GM18951 (cell line): ENCODE results near the gene TIFAB.
A peak's percentile ranks its signal among the peaks of the same experiment; 100 is the strongest.

Experiments used
- POLR2A ChIP-seq: IDR thresholded peaks from 4 replicates; pipeline ENCODE4 v1.6.1; 2011; ENCODE audit warnings: mild to moderate bottlenecking; ENCODE audit not compliant: insufficient read length, insufficient read depth; ENCODE audit errors: extremely low read depth
- in situ Hi-C: fragments of 300-500 bp; cut with MboI; formaldehyde crosslinking; loops from one replicate; pipeline ENCODE4 v1.12.0; 2022; ENCODE audit warnings: low sequenced_read_pairs, mixed read lengths, inconsistent platforms; ENCODE audit not compliant: unreplicated experiment

Gene TIFAB

DNA sequence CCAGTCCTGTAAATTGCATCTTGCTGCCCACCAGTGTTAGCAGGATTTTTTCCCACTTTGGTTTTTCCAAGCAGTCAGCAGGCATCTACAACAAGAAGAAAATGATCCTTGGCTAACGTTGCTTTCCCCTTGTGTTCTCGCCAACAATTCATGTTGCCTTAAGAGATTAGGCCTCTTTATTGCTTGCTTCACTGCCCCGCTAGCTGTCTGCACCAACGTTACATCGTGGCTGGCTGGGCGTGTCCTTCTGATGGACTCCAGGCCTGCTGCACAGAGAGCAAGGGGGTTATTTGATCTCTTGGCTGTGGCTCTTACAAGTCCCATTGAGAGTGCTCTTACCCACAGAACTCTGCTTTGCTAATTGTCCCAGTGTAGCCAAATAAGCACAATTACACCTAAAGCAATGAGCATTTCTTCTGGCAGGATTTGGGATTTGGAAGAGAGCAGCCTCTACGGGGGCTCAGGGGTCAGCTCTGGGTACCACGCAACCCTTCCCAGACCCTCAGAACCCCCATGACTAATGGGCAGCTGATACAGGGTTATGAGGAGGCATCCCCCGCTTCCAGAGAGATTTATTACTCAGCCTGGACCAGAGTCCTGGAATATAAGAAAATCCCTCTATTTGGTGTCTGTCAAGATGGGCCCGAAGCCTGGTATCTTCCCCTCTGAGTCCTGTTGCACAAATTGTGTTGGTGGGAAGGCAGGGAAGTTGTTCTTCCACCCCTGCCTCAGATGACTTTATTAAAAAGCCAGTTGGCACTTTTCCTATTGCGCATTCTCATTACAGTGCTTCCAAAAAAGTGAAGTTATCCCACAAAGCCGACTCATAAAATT is 22.6 kb downstream of the TIFAB start:
- TF ChIP-seq POLR2A = no peak
- in situ Hi-C loops = no loop called here

GRCh38 chr5:135428586-135428985 is 23.6 kb downstream of the TIFAB start:
- in situ Hi-C loops = no loop called here
- no peak for TF ChIP-seq POLR2A

GRCh38 chr5:135426102-135427082 is 25.8 kb downstream of the TIFAB start:
- in situ Hi-C loops = no loop called here

DNA sequence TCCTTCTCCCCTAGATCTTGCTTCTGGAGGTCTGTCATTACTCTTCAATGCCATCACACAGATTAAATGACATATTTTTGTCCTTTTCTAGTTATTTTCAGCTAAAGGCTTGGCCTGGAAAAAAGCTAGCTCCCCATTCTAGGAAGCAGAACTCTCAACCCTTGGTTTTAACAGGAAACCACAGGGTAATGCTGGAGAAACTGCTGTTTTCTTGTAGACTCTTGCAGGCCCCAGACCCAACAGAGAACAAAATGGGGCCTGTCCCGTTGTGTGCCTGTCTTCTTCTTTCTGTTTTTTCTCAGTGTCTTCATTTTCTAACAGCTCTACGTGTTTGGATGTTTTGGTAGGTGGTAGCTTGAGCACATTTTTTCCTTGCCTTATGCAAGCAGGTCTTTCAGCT is 26.5 kb downstream of the TIFAB start:
- in situ Hi-C loops = no loop called here
- TF ChIP-seq POLR2A = no peak

More at GRCh38 chr5:135426102-135427082, 25.8 kb downstream of the TIFAB start:
- TF ChIP-seq POLR2A = no peak

GRCh38 chr5:135423846-135424168 is 28.3 kb downstream of the TIFAB start:
- no peak for TF ChIP-seq POLR2A
- in situ Hi-C loops = no loop called here

GRCh38 chr5:135423146-135423845 is 28.9 kb downstream of the TIFAB start:
- in situ Hi-C loops = no loop called here
- TF ChIP-seq POLR2A = no peak

- in situ Hi-C loops = no loop called here
These were observed 29.7 kb downstream of the TIFAB start for GRCh38 chr5:135422419-135422818.

GRCh38 chr5:135417083-135417482 is 35.1 kb downstream of the TIFAB start:
- in situ Hi-C loops = no loop called here
- no peak for TF ChIP-seq POLR2A

More at GRCh38 chr5:135422419-135422818, 29.7 kb downstream of the TIFAB start:
- TF ChIP-seq POLR2A = no peak

- in situ Hi-C loops = no loop called here
These were observed 47.1 kb downstream of the TIFAB start for GRCh38 chr5:135405082-135405481.

DNA sequence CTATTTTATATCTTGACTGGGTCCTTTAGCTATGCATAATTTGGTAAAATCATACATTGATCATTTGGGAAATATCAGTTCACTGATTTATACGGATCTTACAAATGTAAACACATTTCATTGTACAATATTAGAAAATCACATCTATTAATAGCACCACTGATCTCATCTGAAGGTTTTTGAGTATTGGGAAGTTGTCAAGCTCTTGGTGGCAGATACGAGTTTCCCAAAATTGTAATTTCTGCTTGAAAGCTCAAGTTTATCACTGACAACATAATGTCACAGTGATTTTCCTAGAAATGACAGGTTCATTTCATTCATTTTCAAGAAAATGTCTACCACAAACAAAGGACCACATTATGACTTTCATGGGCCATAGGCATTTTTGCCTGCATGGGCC is 50.1 kb downstream of the TIFAB start:
- in situ Hi-C loops = no loop called here
- TF ChIP-seq POLR2A = no peak

More at GRCh38 chr5:135405082-135405481, 47.1 kb downstream of the TIFAB start:
- no peak for TF ChIP-seq POLR2A

DNA sequence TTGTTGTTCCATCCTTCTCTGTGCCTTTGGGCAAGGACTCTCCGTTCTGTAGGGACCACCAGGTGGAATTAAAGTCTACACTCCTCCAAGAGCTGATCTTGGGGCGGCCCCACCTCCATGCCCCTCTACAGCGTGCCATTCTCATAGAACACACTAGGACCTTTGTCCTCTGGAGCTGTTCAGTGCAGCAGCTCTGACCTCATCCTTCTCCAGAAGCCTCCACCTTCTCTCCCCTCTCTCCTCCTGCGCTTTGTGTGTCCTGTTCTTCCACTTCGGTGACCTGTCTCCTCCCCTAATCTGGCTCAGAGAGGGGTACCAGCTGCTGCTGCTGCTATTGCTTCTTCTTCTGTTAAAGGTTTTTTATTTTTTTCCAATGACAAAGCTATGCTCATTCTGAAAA is 51.3 kb downstream of the TIFAB start:
- in situ Hi-C loops = no loop called here
- TF ChIP-seq POLR2A = no peak

DNA sequence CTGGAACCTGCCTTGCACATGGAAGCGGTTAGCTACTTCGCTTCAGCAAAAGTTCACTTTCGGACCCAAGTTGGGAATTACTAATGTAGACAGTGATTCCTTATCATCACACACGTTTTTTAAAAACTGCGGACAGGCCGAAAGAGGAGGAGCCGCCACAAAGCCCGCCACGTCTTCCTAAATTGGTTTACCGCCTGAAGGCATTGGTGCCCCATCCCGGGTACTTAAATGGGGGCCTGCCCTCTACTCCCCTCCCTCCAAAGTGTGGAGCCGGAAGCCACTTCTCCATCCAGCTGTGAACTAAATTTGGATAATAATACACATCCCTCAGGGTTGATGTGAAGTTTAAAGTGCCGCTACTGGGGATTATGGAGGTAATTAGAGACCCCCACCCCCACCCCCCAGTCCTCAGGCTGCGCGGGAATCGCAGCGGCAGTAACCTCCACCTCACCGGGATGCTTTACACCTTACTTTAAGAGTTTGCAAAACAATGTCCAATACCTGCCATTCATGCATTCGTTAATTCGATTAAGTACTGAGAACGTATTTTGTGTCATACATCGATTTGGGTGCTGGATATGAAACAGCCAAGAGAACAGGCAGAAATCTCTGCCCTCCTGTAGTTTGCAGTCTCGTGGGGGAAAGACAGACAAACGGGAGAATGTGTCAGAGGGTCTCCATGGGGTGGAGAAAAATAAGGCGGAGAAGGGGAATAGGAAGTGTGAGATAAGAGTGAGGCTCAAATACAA is 52.2 kb downstream of the TIFAB start:
- TF ChIP-seq POLR2A = no peak
- in situ Hi-C loops = no loop called here

GRCh38 chr5:135398855-135399793 is 53.0 kb downstream of the TIFAB start, which contains the start of gene MACROH2A1:
TSS of gene MACROH2A1 (minus strand) at chr5:135399231. CDS start at chr5:135389093, 10,138 bp downstream.
- in situ Hi-C loops = no loop called here
- peak; percentile 95 for TF ChIP-seq POLR2A
